Heart left ventricle (tissue), 16 donors: ENCODE measurements around the gene VSIG10L2. TPM values are rescaled to one million over a fixed set of nuclear protein-coding genes. Genes with fewer than 3 reads are reported as not detected.

Experiments
- ATAC-seq, 4 donors: fragments of 200-7000 bp; cut with Tn5 transposase; one replicate each; pipeline ENCODE4 v1.9.1; 2020 to 2022; ENCODE audit warnings: moderate library complexity in 4 of 4, mild to moderate bottlenecking in 3 of 4, moderate number of reproducible peaks in 1 of 4
- DNase-seq, 5 donors: peaks; one replicate each; pipeline ENCODE4 v3.0.0-alpha.2; 2020
- H3K27ac ChIP-seq, 12 donors: fragments of 200-600 bp; sonication (generic) in 4 of 12; one replicate each; pipeline versions ENCODE4 v1.5.0 to v1.8.0; 2016 to 2022; ENCODE audit warnings: mild to moderate bottlenecking in 2 of 12
- H3K27me3 ChIP-seq, 9 donors: fragments of 200-600 bp; sonication (generic) in 2 of 9; one replicate each; pipeline versions ENCODE4 v1.5.1 to v1.8.0; 2016 to 2022; ENCODE audit warnings: mild to moderate bottlenecking in 3 of 9
- H3K36me3 ChIP-seq, 9 donors: fragments of 200-600 bp; sonication (generic) in 2 of 9; one replicate each; pipeline versions ENCODE4 v1.5.0 to v1.8.0; 2018 to 2022; ENCODE audit warnings: mild to moderate bottlenecking in 2 of 9
- H3K4me1 ChIP-seq, 12 donors: fragments of 200-600 bp; sonication (generic) in 4 of 12; one replicate each; pipeline versions ENCODE4 v1.5.0 to v1.8.0; 2016 to 2022; ENCODE audit warnings: mild to moderate bottlenecking in 3 of 12
- H3K4me3 ChIP-seq, 12 donors: fragments of 200-600 bp; sonication (generic) in 4 of 12; one replicate each; pipeline versions ENCODE4 v1.5.0 to v1.8.0; 2017 to 2022; ENCODE audit warnings: mild to moderate bottlenecking in 9 of 12, moderate library complexity in 4 of 12
- H3K9me3 ChIP-seq, 12 donors: fragments of 200-600 bp; sonication (generic) in 4 of 12; one replicate each; pipeline versions ENCODE4 v1.5.0 to v1.8.0; 2016 to 2022; ENCODE audit warnings: mild to moderate bottlenecking in 1 of 12
- CTCF ChIP-seq, 12 donors: fragments of 200-600 bp; sonication (generic) in 4 of 12; IDR thresholded peaks; one replicate each; pipeline versions ENCODE4 v1.5.0 to v1.8.0; 2018 to 2022; ENCODE audit warnings: antibody characterized with exemption in 12 of 12, mild to moderate bottlenecking in 5 of 12
- POLR2A ChIP-seq, 2 donors: fragments of 450-650 bp; IDR thresholded peaks; one replicate each; pipeline ENCODE4 v1.6.1; 2017; ENCODE audit warnings: antibody characterized with exemption in 2 of 2, mild to moderate bottlenecking in 2 of 2, moderate library complexity in 2 of 2
- WGBS, 4 donors: extraction: QIAGEN DNeasy Blood & Tissue Kit in 2 of 4; methylation state at CpG; one replicate each; pipeline versions ENCODE4 v1.1.5 to v1.1.7; 2013 to 2018; 5-methylcytosine and 5-hydroxymethylcytosine counted together
- intact Hi-C, 10 donors: fragments of 100-400 bp; cut with DNase I; formaldehyde crosslinking; loops; one replicate each; pipeline versions ENCODE4 v1.11.1 to v1.14.2; 2022
- polyA plus RNA-seq, 2 donors: library from polyadenylated mRNA; stranded (reverse); fragments of 200-250 nt; gene quantifications; one replicate each; pipeline ENCODE4 v1.2.3, GENCODE V29; 2013
- total RNA-seq, 9 donors: library from RNA; depleted of rRNA in 2 of 9; stranded (reverse); fragments of >200 nt in 2 of 9; fragmentation: NEBNext Ultra II Directional in 3 of 9; extraction: Animal tissue kit (Norgen Biotek cat#: 25700) in 3 of 9; gene quantifications; one replicate each; pipeline versions ENCODE4 v1.1.0 to v1.2.4, GENCODE V29; 2016 to 2023
- donor health status: ischemic (EF 13 %, LVEDD 7.1; RV severe dilation, severe dysfunction).
- donor health status: healthy with polysubstance abuse.
- donor health status: DM: no; HTN: yes; CAD: no.
- donor health status: DM: no; HTN: no; CAD: no.
- donor health status: ischemic (EF 25% LVEDD 6.9; RV normal size, moderate dysfunction).
- donor health status: ischemic (EF 25% LVEDD 5.7; RV mildly dilated, moderate dysfunction).
- donor health status: healthy.
- donor health status: DM: yes; HTN: yes; CAD: no.
- donor health status: ischemic (EF 35%, LVEDD 5.7; RV mildly dilated, moderate dysfunction).
- donor health status: nonischemic (EF 11% LVEDD 7.7; RV severe dilation, severe dysfunction).
- donor health status: DM: yes; HTN: yes; CAD: no.
- donor health status: PGD.
- donor health status: ischemic (EF 29% LVEDD 5.4; RV normal size, mild dysfunction).
- donor health status: nonischemic (EF 23%, LVEDD 6.1; RV moderate dilation, normal function).

Gene VSIG10L2
- total and polyA plus RNA-seq, 11 donors: 0.04 to 0.21 (median 0.12) TPM; not detected in 8

GRCh38 chr11:125935618-125936199 is 10.1 kb upstream of the VSIG10L2 start:
- intact Hi-C loops: no loop called here
- DNase-seq: no peak
- Histone ChIP-seq H3K27ac (no peak overlapping the region), H3K36me3 (no peaks in the 10 kb centered on the region), H3K27me3 (no peaks in the 10 kb centered on the region), H3K4me1 (peaks cover 0 to 10% (median 0%) of the 10 kb centered on the region in 12 donors), H3K4me3 (no peak overlapping the region), H3K9me3 (no peaks in the 10 kb centered on the region)
- no peak for ATAC-seq
- WGBS, 4 donors: 79 to 83% (median 80%) methylated on average over 11 to 12 of the region's 12 CpGs
- TF ChIP-seq CTCF (IDR thresholded peaks at IDR 0.05) (no peak), POLR2A (IDR thresholded peaks at IDR 0.05) (no peak)

GRCh38 chr11:125938418-125938817 is 7.4 kb upstream of the VSIG10L2 start:
- Histone ChIP-seq H3K36me3 (no peaks in the 10 kb centered on the region), H3K4me3 (no peak overlapping the region), H3K9me3 (no peaks in the 10 kb centered on the region), H3K4me1 (peaks cover 0 to 32% (median 11%) of the 10 kb centered on the region in 12 donors), H3K27me3 (no peaks in the 10 kb centered on the region), H3K27ac (no peak overlapping the region)
- DNase-seq: no peak
- 89 to 92% (median 90%) methylated on average over 5 of the region's 5 CpGs for WGBS, 4 donors
- TF ChIP-seq POLR2A (IDR thresholded peaks at IDR 0.05) (no peak), CTCF (IDR thresholded peaks at IDR 0.05) (no peak)
- ATAC-seq: no peak
- intact Hi-C loops: no loop called here

DNA sequence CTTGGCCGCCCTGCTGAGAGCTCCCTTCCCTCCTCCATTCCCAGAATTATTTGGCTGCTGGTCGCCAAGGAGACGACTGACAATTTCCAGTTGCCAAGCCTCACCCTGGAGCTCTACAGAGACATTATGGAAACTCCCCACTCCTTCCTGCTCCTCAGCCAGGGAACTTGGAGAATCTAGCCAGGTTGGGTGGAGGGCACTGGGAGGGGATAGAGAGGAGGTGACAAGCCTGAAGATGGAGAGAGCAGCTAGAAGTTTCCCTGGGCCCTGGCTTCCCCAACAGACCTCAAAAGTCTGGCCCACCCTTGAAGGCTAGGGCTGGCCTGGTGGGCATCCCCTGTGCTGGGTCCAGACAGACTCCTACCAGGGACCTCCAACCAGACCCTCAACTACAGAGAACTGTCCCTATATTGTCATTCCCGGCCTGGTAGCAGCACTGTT is 6.7 kb upstream of the VSIG10L2 start:
- no peak overlapping the region for H3K27ac ChIP-seq
- intact Hi-C loops: no loop called here
- no peaks in the 10 kb centered on the region for H3K27me3 ChIP-seq
- no peaks in the 10 kb centered on the region for H3K9me3 ChIP-seq
- 31 to 61% (median 48%) methylated on average over 4 of the region's 4 CpGs for WGBS, 4 donors
- H3K4me1 ChIP-seq: peaks cover 0 to 32% (median 11%) of the 10 kb centered on the region in 12 donors
- no peak overlapping the region for H3K4me3 ChIP-seq
- no peak for DNase-seq
- no peak for TF ChIP-seq POLR2A (IDR thresholded peaks at IDR 0.05)
- TF ChIP-seq CTCF (IDR thresholded peaks at IDR 0.05): no peak
- no peaks in the 10 kb centered on the region for H3K36me3 ChIP-seq
- ATAC-seq: peak in 1 of 4 donors; percentile 40

- Histone ChIP-seq H3K4me1 (peaks cover 0 to 32% (median 11%) of the 10 kb centered on the region in 12 donors), H3K27ac (no peak overlapping the region), H3K9me3 (no peaks in the 10 kb centered on the region), H3K27me3 (no peaks in the 10 kb centered on the region), H3K36me3 (no peaks in the 10 kb centered on the region), H3K4me3 (no peak overlapping the region)
- no peak for ATAC-seq
- WGBS, 4 donors: 96 to 97% (median 97%) methylated on average over 4 of the region's 4 CpGs
- no peak for DNase-seq
- intact Hi-C loops: loop anchor here in 6 of 10 donors (5.0 to 10.0 kb wide), 3 partner anchors 115 to 252 kb away; partner anchors contain the start of gene CDON (in 1 of the 6)
- TF ChIP-seq POLR2A (IDR thresholded peaks at IDR 0.05) (no peak), CTCF (IDR thresholded peaks at IDR 0.05) (no peak)
These were observed 5.7 kb upstream of the VSIG10L2 start for GRCh38 chr11:125940145-125940544.
